Lung (tissue), 12 donors: ENCODE results near the gene HMGCR. TPM values are rescaled to one million over a fixed set of nuclear protein-coding genes. Genes with fewer than 3 reads are reported as not detected.

Source experiments
- ATAC-seq: fragments of 200-7000 bp; cut with Tn5 transposase; one replicate; pipeline ENCODE4 v1.9.1; 2020; ENCODE audit warnings: moderate number of reproducible peaks; ENCODE audit not compliant: insufficient read depth, low FRiP score
- DNase-seq, 3 donors: peaks; one replicate each; pipeline ENCODE4 v3.0.0-alpha.2; 2013 to 2017
- H3K27ac ChIP-seq, 2 donors: one replicate each; pipeline ENCODE4 v1.5.1; 2013; ENCODE audit warnings: mild to moderate bottlenecking in 2 of 2, moderate library complexity in 2 of 2, control low read depth in 1 of 2, inconsistent platforms in 1 of 2, low read depth in 1 of 2, low read length in 1 of 2
- H3K27me3 ChIP-seq, 3 donors: one replicate each; pipeline ENCODE4 v1.5.1; 2013; ENCODE audit warnings: low read length in 2 of 3; ENCODE audit not compliant: control insufficient read depth in 3 of 3, insufficient read depth in 3 of 3
- H3K36me3 ChIP-seq, 4 donors: one replicate each; pipeline ENCODE4 v1.5.1; 2013; ENCODE audit warnings: low read length in 4 of 4, mild to moderate bottlenecking in 1 of 4, moderate library complexity in 1 of 4; ENCODE audit not compliant: control insufficient read depth in 4 of 4, insufficient read depth in 4 of 4
- H3K4me1 ChIP-seq, 5 donors: one replicate each; pipeline ENCODE4 v1.5.1; 2013; ENCODE audit warnings: low read length in 5 of 5, mild to moderate bottlenecking in 2 of 5, moderate library complexity in 1 of 5; ENCODE audit not compliant: control insufficient read depth in 5 of 5, insufficient read depth in 5 of 5
- H3K4me3 ChIP-seq: one replicate; pipeline ENCODE4 v1.5.1; 2013; ENCODE audit warnings: mild to moderate bottlenecking, control low read depth, moderate library complexity
- H3K9ac ChIP-seq, 2 donors: one replicate each; pipeline ENCODE4 v1.5.1; 2013; ENCODE audit warnings: low read length in 2 of 2, control low read depth in 1 of 2; ENCODE audit not compliant: insufficient read depth in 1 of 2
- H3K9me3 ChIP-seq, 4 donors: one replicate each; pipeline ENCODE4 v1.5.1; 2013; ENCODE audit warnings: low read length in 3 of 4, mild to moderate bottlenecking in 1 of 4, moderate library complexity in 1 of 4; ENCODE audit not compliant: control insufficient read depth in 4 of 4, insufficient read depth in 3 of 4
- WGBS, 2 donors: extraction: QIAGEN DNeasy Blood & Tissue Kit; methylation state at CpG; one replicate each; pipeline ENCODE4 v1.1.7; 2013; 5-methylcytosine and 5-hydroxymethylcytosine counted together
- polyA plus RNA-seq, 2 donors: library from polyadenylated mRNA; stranded (reverse); fragments of 200-250 nt; gene quantifications; one replicate each; pipeline ENCODE4 v1.2.1, GENCODE V29; 2013
- total RNA-seq, 2 donors: library from RNA; depleted of rRNA in 1 of 2; stranded (reverse); fragments of >200 nt in 1 of 2; gene quantifications; one replicate each; pipeline ENCODE4 v1.2.1, GENCODE V29; 2014 to 2021
- TF ChIP-seq, protein P1 (sequence below): IDR thresholded peaks from 2 replicates; pipeline ENCODE4 v1.5.1; 2012; ENCODE audit warnings: mild to moderate bottlenecking; ENCODE audit errors: control extremely low read depth, extremely low read depth
- donor health status: control.
- donor health status: control.
- donor health status: Bipolar disorder and iron deficiency.
- donor health status: healthy.
- donor health status: DM: yes; HTN: yes; CAD: no.

The HMGCR gene
- total and polyA plus RNA-seq, 4 donors, result 15.5 to 177 (median 91.8) TPM

DNA sequence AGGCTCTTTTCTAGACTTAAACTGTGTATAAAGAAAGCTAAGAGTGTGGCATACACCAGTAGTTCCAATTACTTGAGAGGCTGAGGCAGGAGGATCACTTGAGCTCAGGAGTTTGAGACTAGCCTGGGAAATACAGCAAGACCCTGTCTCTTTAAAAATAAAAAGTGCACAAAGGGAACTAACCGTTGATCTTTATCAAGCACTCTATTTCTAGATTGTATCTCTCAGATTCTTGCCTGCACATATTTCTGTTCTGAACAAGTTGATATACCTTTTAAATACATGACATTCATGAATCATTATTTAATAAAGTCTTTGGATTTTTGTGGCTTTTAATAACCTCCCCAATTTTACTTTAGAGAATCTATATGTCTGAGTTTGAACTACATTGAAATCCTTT lies 47.2 kb downstream of the HMGCR start:
- Histone ChIP-seq H3K4me1 (no peaks in the 10 kb centered on the region), H3K27me3 (no peaks in the 10 kb centered on the region), H3K36me3 (peaks cover 15 to 37% (median 16%) of the 10 kb centered on the region in 4 donors), H3K4me3 (no peak overlapping the region), H3K27ac (no peak overlapping the region), H3K9ac (no peak overlapping the region), H3K9me3 (no peaks in the 10 kb centered on the region)
- TF ChIP-seq, protein P1, sequence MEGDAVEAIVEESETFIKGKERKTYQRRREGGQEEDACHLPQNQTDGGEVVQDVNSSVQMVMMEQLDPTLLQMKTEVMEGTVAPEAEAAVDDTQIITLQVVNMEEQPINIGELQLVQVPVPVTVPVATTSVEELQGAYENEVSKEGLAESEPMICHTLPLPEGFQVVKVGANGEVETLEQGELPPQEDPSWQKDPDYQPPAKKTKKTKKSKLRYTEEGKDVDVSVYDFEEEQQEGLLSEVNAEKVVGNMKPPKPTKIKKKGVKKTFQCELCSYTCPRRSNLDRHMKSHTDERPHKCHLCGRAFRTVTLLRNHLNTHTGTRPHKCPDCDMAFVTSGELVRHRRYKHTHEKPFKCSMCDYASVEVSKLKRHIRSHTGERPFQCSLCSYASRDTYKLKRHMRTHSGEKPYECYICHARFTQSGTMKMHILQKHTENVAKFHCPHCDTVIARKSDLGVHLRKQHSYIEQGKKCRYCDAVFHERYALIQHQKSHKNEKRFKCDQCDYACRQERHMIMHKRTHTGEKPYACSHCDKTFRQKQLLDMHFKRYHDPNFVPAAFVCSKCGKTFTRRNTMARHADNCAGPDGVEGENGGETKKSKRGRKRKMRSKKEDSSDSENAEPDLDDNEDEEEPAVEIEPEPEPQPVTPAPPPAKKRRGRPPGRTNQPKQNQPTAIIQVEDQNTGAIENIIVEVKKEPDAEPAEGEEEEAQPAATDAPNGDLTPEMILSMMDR, result no peak
- 25 to 32% methylated on average over 1 of the region's 1 CpG for WGBS, 2 donors
- DNase-seq (no peak), ATAC-seq (no peak)

DNA sequence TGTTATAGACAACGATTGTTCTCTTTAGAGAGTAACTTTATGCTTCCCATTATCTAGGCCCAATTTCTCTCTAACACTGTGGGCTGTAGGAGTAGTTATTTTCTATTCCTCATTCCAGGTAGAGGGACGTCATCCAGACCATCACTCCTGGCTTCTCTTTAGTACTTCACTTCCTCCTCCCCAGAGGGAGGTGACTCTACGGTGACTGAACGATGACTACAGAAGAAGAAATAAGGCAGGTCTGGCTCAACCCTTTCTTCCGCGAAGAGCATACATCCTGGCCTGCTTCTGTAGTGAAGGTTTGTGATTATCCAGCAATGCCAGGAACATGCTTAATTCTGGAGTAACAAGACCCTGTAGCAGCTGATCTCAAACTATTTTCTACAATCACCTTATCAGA lies 50.8 kb downstream of the HMGCR start:
- Histone ChIP-seq H3K4me3 (no peak overlapping the region), H3K27ac (no peak overlapping the region), H3K27me3 (no peaks in the 10 kb centered on the region), H3K36me3 (peaks cover 5 to 28% (median 10%) of the 10 kb centered on the region in 4 donors), H3K4me1 (no peaks in the 10 kb centered on the region), H3K9me3 (no peaks in the 10 kb centered on the region), H3K9ac (no peak overlapping the region)
- TF ChIP-seq, protein P1, result no peak
- WGBS, 2 donors, result 96% methylated on average over 6 of the region's 6 CpGs
- no peak for ATAC-seq
- DNase-seq, result no peak

DNA sequence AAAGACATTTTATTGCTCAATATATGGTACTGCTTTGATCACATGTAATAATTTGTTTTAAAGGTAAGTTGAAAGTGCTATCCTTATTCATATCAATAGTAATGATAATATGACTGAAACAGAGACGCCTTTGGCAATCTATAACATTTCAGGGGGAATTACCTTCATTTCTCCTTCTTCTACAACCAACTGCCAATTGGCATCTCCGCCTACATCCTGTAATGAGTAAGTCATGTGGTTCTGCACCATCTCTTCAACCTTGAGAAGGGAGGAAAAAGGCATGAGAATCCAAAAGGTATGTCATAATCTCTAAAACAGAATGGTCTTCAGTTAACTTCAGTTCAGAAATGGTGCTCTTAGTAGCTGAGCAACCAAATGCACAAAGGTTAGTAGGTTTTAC lies 52.4 kb downstream of the HMGCR start:
- H3K27me3 ChIP-seq, result no peaks in the 10 kb centered on the region
- no peak for DNase-seq
- TF ChIP-seq, protein P1, result no peak
- H3K36me3 ChIP-seq, result peaks cover 2 to 26% (median 10%) of the 10 kb centered on the region in 4 donors
- H3K9me3 ChIP-seq, result no peaks in the 10 kb centered on the region
- WGBS, 2 donors, result 93 to 97% methylated on average over 2 of the region's 2 CpGs
- H3K27ac ChIP-seq, result no peak overlapping the region
- no peak overlapping the region for H3K4me3 ChIP-seq
- ATAC-seq, result no peak
- H3K9ac ChIP-seq, result no peak overlapping the region
- H3K4me1 ChIP-seq, result no peaks in the 10 kb centered on the region

GRCh38 chr5:75395277-75395676 lies 58.3 kb downstream of the HMGCR start:
- no peak overlapping the region for H3K4me3 ChIP-seq
- 98% methylated on average over 3 of the region's 3 CpGs for WGBS, 2 donors
- no peak for ATAC-seq
- H3K27ac ChIP-seq, result no peak overlapping the region
- TF ChIP-seq, protein P1, result no peak
- no peak for DNase-seq
- no peaks in the 10 kb centered on the region for H3K4me1 ChIP-seq
- no peaks in the 10 kb centered on the region for H3K27me3 ChIP-seq
- H3K36me3 ChIP-seq, result peaks cover 10 to 19% (median 13%) of the 10 kb centered on the region in 4 donors
- H3K9me3 ChIP-seq, result no peaks in the 10 kb centered on the region
- no peak overlapping the region for H3K9ac ChIP-seq
